ENCODE results near the gene TXNRD1. TPM values are rescaled to one million over a fixed set of nuclear protein-coding genes. Genes with fewer than 3 reads are reported as not detected.
"Not testable (repeated sequence)": the region's sequence is repeated elsewhere in the genome, so short reads cannot be mapped to it uniquely, and the experiment has no call there.

Gene TXNRD1
- total RNA-seq, 2 experiments from 2014 or later, result 82.7 to 82.8 TPM

DNA sequence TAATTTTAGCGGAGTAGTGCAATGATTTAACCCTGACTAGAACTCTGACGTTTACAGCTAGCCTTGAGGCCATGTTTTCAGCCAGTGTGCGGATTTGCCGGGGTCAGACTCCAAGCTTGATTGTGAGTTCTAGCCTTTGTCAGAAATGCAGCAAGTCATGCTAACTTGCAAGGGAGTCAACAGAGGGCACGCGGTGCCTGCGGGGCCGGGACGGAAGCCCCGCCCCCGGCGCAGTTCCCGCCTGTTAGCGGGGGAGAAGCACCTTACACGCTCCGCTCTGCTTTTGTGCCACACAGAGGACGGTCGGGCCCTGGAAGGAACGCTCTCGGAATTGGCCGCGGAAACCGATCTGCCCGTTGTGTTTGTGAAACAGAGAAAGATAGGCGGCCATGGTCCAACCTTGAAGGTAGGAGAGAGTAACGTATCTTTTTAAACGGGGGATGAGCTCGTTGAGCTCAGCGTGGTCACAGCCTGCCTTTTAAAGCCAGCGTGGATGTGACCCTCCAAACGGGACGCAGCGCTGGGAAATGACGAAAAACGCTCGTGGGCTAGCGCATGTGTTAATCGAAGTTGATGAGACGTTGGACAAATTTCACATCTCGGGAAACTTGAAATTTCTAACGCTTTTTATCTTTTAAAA is 73.2 kb downstream of the TXNRD1 start:
- peak overlapping the region; percentile 99 for H3K27ac Mint-ChIP-seq
- POLR2A ChIA-PET, result interaction anchor here (1.2 to 3.6 kb wide), 9 partner anchors 11 to 359 kb away, joined by 3 to 46 read pairs (median 7); partner anchors contain the start of genes CHST11, EID3, HSP90B1 and NFYB
- no peaks in the 10 kb centered on the region for H3K27me3 Mint-ChIP-seq
- DNase-seq, result peak; percentile 92
- intact Hi-C loops (cut with micrococcal nuclease), result loop anchor here (1.0 to 5.0 kb wide), 4 partner anchors 15 to 669 kb away; partner anchors contain the start of genes CHST11, EID3, SLC41A2 and TDG
- peak overlapping the region; percentile 98 for H3K4me3 Mint-ChIP-seq
- H3K9me3 Mint-ChIP-seq, result no peaks in the 10 kb centered on the region
- peaks cover 45% of the 10 kb centered on the region for H3K36me3 Mint-ChIP-seq
- CTCF ChIA-PET, result interaction anchor here (0.6 to 4.8 kb wide), 9 partner anchors 10 to 818 kb away, joined by 3 to 57 read pairs (median 4); partner anchors contain the start of genes EID3, TDG and TXNRD1
- H3K4me1 Mint-ChIP-seq (ENCODE audit: low read depth), result peaks cover 19% of the 10 kb centered on the region

GRCh38 chr12:104290320-104290719 is 74.7 kb downstream of the TXNRD1 start:
- no peak for DNase-seq
- H3K27me3 Mint-ChIP-seq, result no peaks in the 10 kb centered on the region
- intact Hi-C loops (cut with micrococcal nuclease), result no loop called here
- peaks cover 53% of the 10 kb centered on the region for H3K36me3 Mint-ChIP-seq
- no peaks in the 10 kb centered on the region for H3K9me3 Mint-ChIP-seq
- H3K27ac Mint-ChIP-seq, result no peak overlapping the region
- POLR2A ChIA-PET, result no interaction called here
- H3K4me1 Mint-ChIP-seq (ENCODE audit: low read depth), result peaks cover 25% of the 10 kb centered on the region
- CTCF ChIA-PET, result interaction anchor here (0.7 to 4.8 kb wide), 2 partner anchors 14 to 71 kb away, joined by 3 to 57 read pairs; partner anchors contain the start of genes EID3 and TXNRD1
- H3K4me3 Mint-ChIP-seq, result no peak overlapping the region

GRCh38 chr12:104290855-104291254 is 75.3 kb downstream of the TXNRD1 start:
- Mint-ChIP-seq H3K27ac (no peak overlapping the region), H3K9me3 (no peaks in the 10 kb centered on the region), H3K36me3 (peaks cover 56% of the 10 kb centered on the region), H3K4me3 (no peak overlapping the region), H3K27me3 (no peaks in the 10 kb centered on the region), H3K4me1 (ENCODE audit: low read depth) (peaks cover 25% of the 10 kb centered on the region)
- intact Hi-C loops (cut with micrococcal nuclease), result no loop called here
- POLR2A ChIA-PET, result no interaction called here
- CTCF ChIA-PET, result interaction anchor here (0.7 kb wide), 1 partner anchor 13 kb away, joined by 3 read pairs; the partner anchor contains the start of gene EID3
- DNase-seq, result no peak

- DNase-seq, result no peak
- no peak overlapping the region for H3K4me3 Mint-ChIP-seq
- H3K27ac Mint-ChIP-seq, result no peak overlapping the region
- no peaks in the 10 kb centered on the region for H3K27me3 Mint-ChIP-seq
- POLR2A ChIA-PET, result interaction anchor here (0.8 to 0.9 kb wide), 2 partner anchors 47 to 74 kb away, joined by 3 read pairs; no protein-coding TSS in a partner anchor
- peaks cover 20% of the 10 kb centered on the region for H3K4me1 Mint-ChIP-seq (ENCODE audit: low read depth)
- CTCF ChIA-PET, result interaction anchor here (1.4 kb wide), 1 partner anchor 23 kb away, joined by 3 read pairs; no protein-coding TSS in a partner anchor
- intact Hi-C loops (cut with micrococcal nuclease), result no loop called here
- H3K9me3 Mint-ChIP-seq, result no peaks in the 10 kb centered on the region
- H3K36me3 Mint-ChIP-seq, result peaks cover 57% of the 10 kb centered on the region
Measured at GRCh38 chr12:104291867-104292524, 76.4 kb downstream of the TXNRD1 start.

DNA sequence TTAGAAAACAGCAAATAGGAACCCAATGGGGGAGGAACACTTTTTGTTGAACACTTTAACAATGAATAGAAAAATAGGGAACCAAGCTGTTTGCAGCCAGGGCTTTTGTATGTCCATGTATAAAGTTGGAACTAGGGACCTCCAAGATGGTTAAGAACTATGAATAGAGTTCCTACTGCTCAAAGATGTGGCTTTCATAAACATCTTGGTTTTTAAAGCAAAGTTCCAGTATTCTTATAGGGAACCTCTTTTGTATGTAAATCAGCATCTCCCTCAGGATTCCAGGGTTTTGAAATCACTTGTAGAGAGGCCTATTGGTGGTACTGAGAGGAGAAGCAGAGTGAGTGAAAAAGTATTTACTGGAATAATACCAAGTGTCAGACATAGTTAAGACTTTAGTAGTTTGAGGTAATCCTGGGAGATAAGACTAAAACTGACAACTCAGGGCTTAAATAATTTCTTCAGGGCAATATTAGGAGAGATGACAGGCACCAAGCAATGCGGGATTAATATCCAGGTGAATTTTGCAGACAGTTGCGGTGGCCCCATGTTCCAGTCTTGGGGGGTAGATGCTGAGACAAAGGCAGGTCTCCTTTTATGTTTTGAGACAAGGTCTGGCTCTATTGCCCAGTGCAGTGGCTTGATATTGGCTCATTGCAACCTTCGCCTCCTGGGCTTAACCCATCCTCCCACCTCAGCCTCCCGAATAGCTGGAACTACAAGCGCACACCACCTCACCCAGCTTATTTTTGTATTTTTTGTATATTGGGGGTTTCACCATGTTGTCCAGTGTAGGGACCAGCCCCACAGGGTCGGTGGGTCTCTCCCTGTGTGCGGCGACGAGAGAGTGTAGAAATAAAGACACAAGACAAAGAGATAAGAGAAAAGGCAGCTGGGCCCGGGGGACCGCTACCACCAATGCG is 77.6 kb downstream of the TXNRD1 start:
- intact Hi-C loops (cut with micrococcal nuclease), result no loop called here
- Mint-ChIP-seq H3K4me3 (no peak overlapping the region), H3K9me3 (no peaks in the 10 kb centered on the region), H3K36me3 (peaks cover 53% of the 10 kb centered on the region), H3K4me1 (ENCODE audit: low read depth) (peaks cover 23% of the 10 kb centered on the region), H3K27ac (no peak overlapping the region), H3K27me3 (no peaks in the 10 kb centered on the region)
- ChIA-PET CTCF (interaction anchor here (1.4 kb wide), 1 partner anchor 22 kb away, joined by 3 read pairs; no protein-coding TSS in a partner anchor), POLR2A (no interaction called here)
- DNase-seq, result no peak

- H3K27me3 Mint-ChIP-seq; POLR2A ChIA-PET; intact Hi-C loops (cut with micrococcal nuclease); H3K9me3 Mint-ChIP-seq; H3K4me3 Mint-ChIP-seq; DNase-seq; H3K27ac Mint-ChIP-seq: not testable (repeated sequence)
- Mint-ChIP-seq H3K36me3 (peaks cover 43% of the 10 kb centered on the region), H3K4me1 (ENCODE audit: low read depth) (peaks cover 23% of the 10 kb centered on the region)
- CTCF ChIA-PET, result interaction anchor here (0.6 kb wide), 1 partner anchor 1039 kb away, joined by 3 read pairs; no protein-coding TSS in a partner anchor
Measured at GRCh38 chr12:104294158-104294859, 78.7 kb downstream of the TXNRD1 start.

DNA sequence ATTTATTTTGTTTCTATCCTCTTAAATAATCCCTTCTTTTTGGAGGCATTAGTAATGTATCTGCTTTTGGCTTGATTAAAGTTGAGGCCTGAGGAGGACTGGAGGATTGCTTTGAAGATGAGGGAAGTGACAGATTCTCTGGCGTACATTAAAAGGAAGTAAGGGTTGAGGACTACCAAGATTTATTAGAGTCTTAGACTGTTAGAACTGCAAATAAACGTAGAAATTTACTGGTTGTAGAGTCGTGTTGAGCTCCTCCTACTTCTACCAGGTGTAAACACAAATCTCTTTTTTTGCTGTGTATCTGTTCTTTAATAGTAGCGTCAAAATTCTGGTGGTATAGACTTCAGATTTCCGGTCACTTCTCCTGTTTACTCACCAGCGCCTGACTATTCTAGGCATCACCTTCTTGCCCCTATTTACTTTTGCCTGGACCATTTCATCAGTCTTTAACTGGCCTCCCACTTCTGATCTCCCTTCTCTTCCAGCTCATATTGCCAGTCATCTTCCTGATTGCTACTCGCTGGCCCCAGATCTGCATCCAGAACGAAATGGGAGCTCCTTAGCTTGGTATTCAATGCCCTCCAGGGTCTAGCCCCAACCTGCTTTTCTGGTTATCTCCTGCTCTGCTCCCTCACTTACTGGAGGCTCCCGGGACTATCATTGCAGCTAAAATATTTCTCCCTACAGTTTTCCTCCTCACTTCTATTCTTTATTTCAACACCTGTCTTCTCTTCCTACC is 79.5 kb downstream of the TXNRD1 start:
- no peak overlapping the region for H3K27ac Mint-ChIP-seq
- no peaks in the 10 kb centered on the region for H3K9me3 Mint-ChIP-seq
- no peak overlapping the region for H3K4me3 Mint-ChIP-seq
- no peak for DNase-seq
- ChIA-PET POLR2A (interaction anchor here (1.7 kb wide), 1 partner anchor 9 kb away, joined by 5 read pairs; no protein-coding TSS in a partner anchor), CTCF (interaction anchor here (0.8 to 1.1 kb wide), 2 partner anchors 9 to 19 kb away, joined by 3 read pairs; partner anchors contain the start of gene EID3)
- peaks cover 26% of the 10 kb centered on the region for H3K4me1 Mint-ChIP-seq (ENCODE audit: low read depth)
- no peaks in the 10 kb centered on the region for H3K27me3 Mint-ChIP-seq
- intact Hi-C loops (cut with micrococcal nuclease), result no loop called here
- peaks cover 45% of the 10 kb centered on the region for H3K36me3 Mint-ChIP-seq

DNA sequence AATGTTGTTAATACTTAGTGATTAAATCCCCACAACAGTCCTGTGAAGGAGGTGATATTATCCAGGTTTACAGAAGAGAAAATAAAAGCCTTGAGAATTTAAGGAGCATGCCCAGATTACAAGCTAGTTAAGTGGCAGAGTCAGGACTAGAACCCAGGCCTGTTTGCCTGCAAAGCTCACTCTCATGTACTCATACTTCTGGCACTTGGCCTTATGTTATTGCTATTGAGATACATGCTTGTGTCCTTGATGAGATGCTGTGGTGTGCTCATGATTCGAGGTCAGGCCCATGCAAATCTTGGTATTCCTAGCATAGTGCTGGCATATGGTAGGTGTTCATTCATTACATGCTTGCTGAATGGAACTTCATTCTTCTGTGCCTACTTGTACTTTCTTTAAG is 80.4 kb downstream of the TXNRD1 start:
- intact Hi-C loops (cut with micrococcal nuclease), result no loop called here
- ChIA-PET CTCF (interaction anchor here (1.1 to 1.3 kb wide), 3 partner anchors 9 to 19 kb away, joined by 3 read pairs; no protein-coding TSS in a partner anchor), POLR2A (interaction anchor here (1.7 kb wide), 1 partner anchor 8 kb away, joined by 5 read pairs; no protein-coding TSS in a partner anchor)
- Mint-ChIP-seq H3K36me3 (peaks cover 44% of the 10 kb centered on the region), H3K9me3 (no peaks in the 10 kb centered on the region), H3K27ac (no peak overlapping the region), H3K4me1 (ENCODE audit: low read depth) (peaks cover 30% of the 10 kb centered on the region), H3K4me3 (no peak overlapping the region), H3K27me3 (no peaks in the 10 kb centered on the region)
- no peak for DNase-seq

DNA sequence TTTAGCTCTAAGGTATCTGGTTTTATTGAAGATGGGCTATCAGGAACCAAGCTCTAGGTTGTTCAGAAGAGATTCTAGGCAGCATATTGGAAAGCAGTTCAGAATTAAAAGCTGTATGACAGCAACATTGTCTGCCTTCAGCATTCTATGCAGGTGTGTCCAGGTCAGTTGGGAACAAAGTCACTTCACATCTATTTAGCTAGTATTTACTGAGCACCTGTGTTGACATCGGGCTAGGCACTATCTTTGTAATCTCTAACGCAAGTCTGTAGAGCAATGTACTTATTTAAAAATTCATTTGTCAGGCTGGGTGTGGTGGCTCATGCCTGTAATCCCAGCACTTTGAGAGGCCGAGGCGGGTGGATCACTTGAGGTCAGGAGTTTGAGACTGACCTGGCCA is 81.1 kb downstream of the TXNRD1 start:
- peaks cover 33% of the 10 kb centered on the region for H3K4me1 Mint-ChIP-seq (ENCODE audit: low read depth)

GRCh38 chr12:104297477-104298113 is 82.0 kb downstream of the TXNRD1 start:
- Mint-ChIP-seq H3K4me3 (no peak overlapping the region), H3K27ac (no peak overlapping the region), H3K36me3 (peaks cover 35% of the 10 kb centered on the region), H3K4me1 (ENCODE audit: low read depth) (peaks cover 36% of the 10 kb centered on the region), H3K9me3 (no peaks in the 10 kb centered on the region), H3K27me3 (no peaks in the 10 kb centered on the region)
- DNase-seq, result no peak
- ChIA-PET CTCF (interaction anchor here (3.6 kb wide), 1 partner anchor 10 kb away, joined by 20 read pairs; no protein-coding TSS in a partner anchor), POLR2A (no interaction called here)
- intact Hi-C loops (cut with micrococcal nuclease), result no loop called here

More for the DNA sequence above, 81.1 kb downstream of the TXNRD1 start:
- H3K27ac Mint-ChIP-seq, result no peak overlapping the region
- H3K4me3 Mint-ChIP-seq, result no peak overlapping the region
- H3K27me3 Mint-ChIP-seq, result no peaks in the 10 kb centered on the region
- CTCF ChIA-PET, result interaction anchor here (1.1 to 1.3 kb wide), 2 partner anchors 10 to 12 kb away, joined by 3 read pairs; no protein-coding TSS in a partner anchor
- H3K9me3 Mint-ChIP-seq, result no peaks in the 10 kb centered on the region
- H3K36me3 Mint-ChIP-seq, result peaks cover 42% of the 10 kb centered on the region
- no peak for DNase-seq
- POLR2A ChIA-PET, result no interaction called here
- intact Hi-C loops (cut with micrococcal nuclease), result no loop called here

Measured in activated CD4-positive, alpha-beta memory T cell treated with anti-CD3 and anti-CD28 coated beads for 36 hours (primary cell).